HEK293T (cell line): ENCODE results near the gene RPL35.

ENCODE experiments used
- CTCF ChIA-PET: fragments of 350-600 bp; formaldehyde crosslinking; extraction: SDS; loops from one replicate; lab custom pipeline; 2021; ENCODE audit warnings: antibody characterized with exemption, inconsistent platforms; lab: Yijun Ruan, JAX
- POLR2A ChIA-PET: fragments of 350-600 bp; formaldehyde crosslinking; extraction: SDS; loops from one replicate; lab custom pipeline; 2020; ENCODE audit warnings: antibody characterized with exemption, inconsistent platforms; lab: Yijun Ruan, JAX
- DNase-seq: peaks from one replicate; pipeline ENCODE4 v3.0.0; 2012; ENCODE audit warnings: mixed read lengths; ENCODE audit errors: extremely low spot score
- ARNT ChIP-seq: fragments of 450-650 bp; IDR thresholded peaks from 2 replicates; pipeline ENCODE4 v1.6.1; 2017; ENCODE audit warnings: mild to moderate bottlenecking
- CTBP1 ChIP-seq: fragments of 450-650 bp; IDR thresholded peaks from 2 replicates; pipeline ENCODE4 v1.6.1; 2016; ENCODE audit warnings: borderline replicate concordance
- ELF4 ChIP-seq: fragments of 450-650 bp; IDR thresholded peaks from 2 replicates; pipeline ENCODE4 v1.6.1; 2017; ENCODE audit warnings: antibody characterized with exemption
- FOXA1 ChIP-seq: fragments of 450-650 bp; IDR thresholded peaks from 2 replicates; pipeline ENCODE4 v1.6.1; 2016; ENCODE audit warnings: mild to moderate bottlenecking
- FOXK2 ChIP-seq: fragments of 450-650 bp; IDR thresholded peaks from 2 replicates; pipeline ENCODE4 v1.6.1; 2016; ENCODE audit warnings: mild to moderate bottlenecking
- FOXM1 ChIP-seq: fragments of 450-650 bp; IDR thresholded peaks from 2 replicates; pipeline ENCODE4 v1.6.1; 2017; ENCODE audit warnings: mild to moderate bottlenecking, borderline replicate concordance
- HDGF ChIP-seq: fragments of 450-650 bp; IDR thresholded peaks from 2 replicates; pipeline ENCODE4 v1.6.1; 2017; ENCODE audit warnings: antibody characterized with exemption, borderline replicate concordance
- L3MBTL2 ChIP-seq: fragments of 450-650 bp; conservative IDR thresholded peaks from 2 replicates; pipeline ENCODE4 v1.6.1; 2016; ENCODE audit warnings: mild to moderate bottlenecking
- LEF1 ChIP-seq: fragments of 450-650 bp; IDR thresholded peaks from 2 replicates; pipeline ENCODE4 v1.6.1; 2017; ENCODE audit warnings: mild to moderate bottlenecking, borderline replicate concordance
- NFRKB ChIP-seq: fragments of 450-650 bp; IDR thresholded peaks from 2 replicates; pipeline ENCODE4 v1.6.1; 2016; ENCODE audit warnings: mild to moderate bottlenecking, moderate library complexity
- SP1 ChIP-seq: fragments of 450-650 bp; IDR thresholded peaks from 2 replicates; pipeline ENCODE4 v1.6.1; 2017
- SUZ12 ChIP-seq: fragments of 450-650 bp; IDR thresholded peaks from 2 replicates; pipeline ENCODE4 v1.6.1; 2016; ENCODE audit warnings: mild to moderate bottlenecking
- TARDBP ChIP-seq: fragments of 450-650 bp; IDR thresholded peaks from 2 replicates; pipeline ENCODE4 v1.6.1; 2016
- ZNF384 ChIP-seq: fragments of 450-650 bp; IDR thresholded peaks from 2 replicates; pipeline ENCODE4 v1.6.1; 2016
- TF ChIP-seq, protein P1 (sequence below): fragments of 450-650 bp; IDR thresholded peaks from 2 replicates; pipeline ENCODE4 v1.6.1; 2016

RPL35 gene

DNA sequence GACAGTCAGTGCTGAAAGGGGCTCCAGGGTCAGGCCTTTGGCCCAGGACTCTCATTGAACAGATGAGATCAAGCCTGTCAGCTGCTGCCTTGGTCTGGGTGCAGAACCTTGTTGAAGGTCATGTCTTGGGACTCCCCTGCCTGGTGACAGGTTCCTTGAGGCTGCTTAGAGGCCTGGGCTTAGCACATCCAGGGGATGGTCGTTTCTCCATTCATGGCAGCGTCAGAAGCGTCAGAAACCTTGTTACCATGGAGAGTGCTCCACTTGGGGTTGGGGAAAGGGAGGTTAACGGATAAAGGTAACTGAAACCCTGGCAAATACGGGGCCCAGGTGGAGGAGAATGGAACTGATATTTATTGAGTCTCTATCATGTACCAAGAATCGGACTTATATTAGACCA lies 9.0 kb upstream of the RPL35 start:
- no peak for TF ChIP-seq SP1
- TF ChIP-seq CTBP1, result no peak
- no peak for TF ChIP-seq SUZ12
- no peak for TF ChIP-seq NFRKB
- TF ChIP-seq L3MBTL2, result no peak
- TF ChIP-seq, protein P1, sequence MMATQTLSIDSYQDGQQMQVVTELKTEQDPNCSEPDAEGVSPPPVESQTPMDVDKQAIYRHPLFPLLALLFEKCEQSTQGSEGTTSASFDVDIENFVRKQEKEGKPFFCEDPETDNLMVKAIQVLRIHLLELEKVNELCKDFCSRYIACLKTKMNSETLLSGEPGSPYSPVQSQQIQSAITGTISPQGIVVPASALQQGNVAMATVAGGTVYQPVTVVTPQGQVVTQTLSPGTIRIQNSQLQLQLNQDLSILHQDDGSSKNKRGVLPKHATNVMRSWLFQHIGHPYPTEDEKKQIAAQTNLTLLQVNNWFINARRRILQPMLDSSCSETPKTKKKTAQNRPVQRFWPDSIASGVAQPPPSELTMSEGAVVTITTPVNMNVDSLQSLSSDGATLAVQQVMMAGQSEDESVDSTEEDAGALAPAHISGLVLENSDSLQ, result no peak
- no peak for TF ChIP-seq FOXK2
- TF ChIP-seq HDGF, result no peak
- TF ChIP-seq FOXM1, result no peak
- TF ChIP-seq ZNF384, result no peak
- TF ChIP-seq ELF4, result no peak
- DNase-seq, result no peak
- POLR2A ChIA-PET, result no interaction called here
- CTCF ChIA-PET, result no interaction called here

DNA sequence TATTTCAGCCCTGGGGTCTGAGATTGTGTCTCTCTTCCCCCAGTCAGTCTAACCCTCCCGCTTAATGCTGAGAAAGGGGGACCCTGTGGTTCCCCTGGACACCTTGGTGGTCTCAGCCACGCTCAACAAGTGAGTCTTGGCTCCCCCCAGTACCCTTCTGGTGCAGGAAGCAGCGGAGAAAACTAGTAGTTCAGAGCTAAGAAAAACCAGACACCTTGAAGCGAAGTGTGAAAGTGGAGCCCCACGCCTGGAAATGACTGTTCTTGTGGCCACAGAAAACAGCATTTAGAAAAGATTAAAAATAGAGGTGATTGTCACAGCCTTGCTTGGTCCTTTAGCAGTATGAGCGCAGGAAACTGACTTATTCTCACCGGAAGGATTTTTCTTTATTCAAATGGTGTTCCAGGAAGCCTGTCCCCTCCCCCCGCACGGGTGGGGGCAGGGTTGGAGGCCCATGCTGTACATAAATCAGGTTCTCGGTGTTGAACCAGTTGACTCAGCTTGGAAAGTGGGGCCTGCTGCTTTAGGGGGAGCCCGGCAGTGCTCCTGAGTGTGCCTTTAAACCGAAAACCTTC lies 8.3 kb upstream of the RPL35 start:
- POLR2A ChIA-PET, result interaction anchor here (1.0 to 1.9 kb wide), 2 partner anchors 10 to 12 kb away, joined by 3 to 8 read pairs; no protein-coding TSS in a partner anchor
- CTCF ChIA-PET, result interaction anchor here (0.6 to 1.5 kb wide), 2 partner anchors 14 to 195 kb away, joined by 3 read pairs; no protein-coding TSS in a partner anchor
- TF ChIP-seq, protein P1, result peak; percentile 32; the same call in 1 of the 2 replicates
- no peak for TF ChIP-seq CTBP1
- no peak for DNase-seq

DNA sequence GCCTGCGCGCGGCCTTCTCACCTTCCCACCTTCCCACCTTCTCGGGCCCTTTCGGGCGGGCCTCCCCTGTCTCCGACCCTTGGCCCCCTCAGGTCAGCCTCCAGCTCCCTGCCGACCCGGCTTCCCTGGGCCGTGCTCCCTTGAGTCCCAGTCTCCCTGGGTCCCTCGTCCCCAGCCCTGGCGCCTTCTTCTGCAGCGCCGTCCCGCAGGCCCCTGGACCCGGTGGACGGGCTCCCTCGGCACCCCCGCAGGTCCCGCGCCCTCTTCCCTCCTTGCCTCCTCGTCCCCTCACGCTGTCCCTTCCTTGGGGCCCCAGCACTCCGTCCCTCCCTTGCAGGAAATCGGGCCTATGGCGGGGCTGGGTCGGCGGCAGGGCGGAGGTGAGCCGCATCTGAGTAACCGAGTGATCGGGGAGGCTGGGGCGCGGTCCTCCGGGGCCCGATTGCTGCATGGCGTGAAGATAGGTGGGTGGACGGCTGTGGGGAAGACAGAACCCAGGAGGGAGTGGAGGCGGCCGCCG lies 7.8 kb upstream of the RPL35 start:
- TF ChIP-seq CTBP1 (no peak), TARDBP (no peak), FOXK2 (no peak), FOXM1 (no peak), L3MBTL2 (no peak), SUZ12 (no peak), ELF4 (no peak), LEF1 (no peak), FOXA1 (no peak), ARNT (no peak)
- ChIA-PET CTCF (interaction anchor here (0.6 to 1.5 kb wide), 2 partner anchors 14 to 196 kb away, joined by 3 read pairs; no protein-coding TSS in a partner anchor), POLR2A (interaction anchor here (0.8 to 1.9 kb wide), 4 partner anchors 9 to 262 kb away, joined by 3 to 8 read pairs (median 4); no protein-coding TSS in a partner anchor)
- DNase-seq, result peak; percentile 35

DNA sequence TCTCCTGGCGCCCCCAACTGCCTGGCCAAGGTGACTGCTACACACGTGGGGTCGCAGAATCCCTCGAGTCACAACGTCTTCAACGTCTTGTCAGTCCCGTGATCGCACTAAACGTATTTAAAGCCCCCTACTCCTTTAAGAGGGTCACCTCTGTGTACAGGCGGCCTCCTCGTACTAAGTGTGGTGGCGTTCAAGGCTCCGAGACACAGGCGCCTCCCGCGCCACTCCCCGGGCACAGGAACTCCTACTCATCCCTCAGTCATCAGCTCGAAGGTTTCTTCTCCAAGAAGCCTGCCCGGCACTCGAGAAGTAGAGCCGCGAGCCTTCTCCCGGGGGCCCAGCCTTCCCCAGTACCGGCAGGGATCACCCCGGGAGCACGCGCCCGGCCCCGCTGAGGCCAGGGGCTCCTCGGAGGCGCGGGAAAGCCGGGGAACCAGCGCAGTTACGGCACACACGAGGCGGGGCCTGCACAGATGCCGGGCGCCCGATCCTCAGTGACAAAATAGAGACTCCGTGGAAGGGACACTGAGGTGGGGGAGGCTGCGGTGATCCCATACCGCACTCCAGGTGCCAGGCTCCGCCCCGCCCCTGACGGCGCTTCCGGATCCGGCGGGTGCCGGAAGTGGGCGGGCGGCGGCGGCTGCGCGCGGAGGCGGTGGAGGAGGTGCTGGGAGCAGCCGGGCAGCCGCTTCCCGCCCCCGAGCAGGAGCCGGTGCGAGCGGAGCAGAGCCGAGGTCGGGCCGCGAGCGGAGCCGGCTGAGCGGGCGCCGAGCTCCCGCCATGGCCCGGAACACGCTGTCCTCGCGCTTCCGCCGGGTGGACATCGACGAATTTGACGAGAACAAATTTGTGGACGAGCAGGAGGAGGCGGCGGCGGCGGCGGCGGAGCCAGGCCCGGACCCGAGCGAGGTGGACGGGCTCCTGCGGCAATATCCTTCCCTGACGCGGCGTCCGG lies 7.0 kb upstream of the RPL35 start:
- TF ChIP-seq CTBP1 (no peak), FOXA1 (no peak), TARDBP (no peak), L3MBTL2 (peak; percentile 74), FOXM1 (no peak), SP1 (no peak)
- TF ChIP-seq, protein P1, result no peak
- CTCF ChIA-PET, result interaction anchor here (1.5 kb wide), 1 partner anchor 13 kb away, joined by 3 read pairs; no protein-coding TSS in a partner anchor
- DNase-seq, result peak; percentile 93

DNA sequence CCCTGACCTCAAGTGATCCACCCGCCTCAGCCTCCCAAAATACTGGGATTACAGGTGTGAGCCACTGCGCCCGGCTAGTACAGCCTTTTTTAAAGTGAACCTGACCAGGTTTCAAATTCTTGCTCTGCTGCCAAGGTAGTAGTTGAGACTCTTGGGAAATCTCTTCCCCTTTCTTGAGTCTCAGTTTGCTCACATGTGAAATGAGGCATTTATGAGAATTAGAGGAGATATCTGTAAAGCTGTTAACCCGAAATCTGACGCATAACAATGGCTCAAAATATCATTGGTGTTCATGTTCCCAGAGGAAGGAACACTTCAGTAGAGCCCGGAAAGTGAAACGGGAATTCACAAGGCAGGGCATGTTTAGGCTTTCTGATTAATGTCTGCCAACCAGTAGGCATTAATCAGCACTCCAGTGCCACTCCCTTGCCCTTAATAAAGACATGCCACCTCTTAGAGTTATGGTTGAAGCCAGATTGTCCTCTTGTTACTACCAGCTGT lies 1.7 kb upstream of the RPL35 start:
- DNase-seq, result no peak
- ChIA-PET POLR2A (interaction anchor here (1.7 to 2.6 kb wide), 2 partner anchors 11 to 85 kb away, joined by 5 to 29 read pairs; partner anchors contain the start of gene WDR38), CTCF (interaction anchor here (1.5 to 2.2 kb wide), 2 partner anchors 11 kb away, joined by 5 to 9 read pairs; partner anchors contain the start of gene WDR38)
- TF ChIP-seq SUZ12 (no peak), ELF4 (no peak), CTBP1 (no peak), FOXK2 (no peak)

More for the DNA sequence above, 7.0 kb upstream of the RPL35 start:
- POLR2A ChIA-PET, result interaction anchor here (0.8 to 1.9 kb wide), 4 partner anchors 9 to 262 kb away, joined by 3 to 8 read pairs (median 4); no protein-coding TSS in a partner anchor
